GM21515 (cell line): ENCODE data around the gene PLEK.
A peak's percentile ranks its signal among the peaks of the same experiment; 100 is the strongest.
"Not testable (repeated sequence)": the region's sequence is repeated elsewhere in the genome, so short reads cannot be mapped to it uniquely, and the experiment has no call there.

ENCODE experiments used
- ATAC-seq: cut with Tn5 transposase; IDR thresholded peaks from one replicate; pipeline ENCODE4 v1.9.1; 2021; ENCODE audit not compliant: unreplicated experiment

Gene PLEK

GRCh38 chr2:68438455-68439303 lies 73.6 kb downstream of the PLEK start:
- ATAC-seq, result no peak

GRCh38 chr2:68441179-68441993 lies 76.3 kb downstream of the PLEK start:
- peak; percentile 96 for ATAC-seq

- ATAC-seq, result no peak
Measured at GRCh38 chr2:68441994-68442322, 76.9 kb downstream of the PLEK start.

GRCh38 chr2:68446425-68446824 lies 81.3 kb downstream of the PLEK start:
- not testable (repeated sequence) for ATAC-seq
